Fibroblast of skin of back (primary cell): ENCODE results near the gene FLAD1.

Source experiments
- DNase-seq: peaks from one replicate; pipeline ENCODE4 v3.0.0-alpha.2; 2013

FLAD1 gene

DNA sequence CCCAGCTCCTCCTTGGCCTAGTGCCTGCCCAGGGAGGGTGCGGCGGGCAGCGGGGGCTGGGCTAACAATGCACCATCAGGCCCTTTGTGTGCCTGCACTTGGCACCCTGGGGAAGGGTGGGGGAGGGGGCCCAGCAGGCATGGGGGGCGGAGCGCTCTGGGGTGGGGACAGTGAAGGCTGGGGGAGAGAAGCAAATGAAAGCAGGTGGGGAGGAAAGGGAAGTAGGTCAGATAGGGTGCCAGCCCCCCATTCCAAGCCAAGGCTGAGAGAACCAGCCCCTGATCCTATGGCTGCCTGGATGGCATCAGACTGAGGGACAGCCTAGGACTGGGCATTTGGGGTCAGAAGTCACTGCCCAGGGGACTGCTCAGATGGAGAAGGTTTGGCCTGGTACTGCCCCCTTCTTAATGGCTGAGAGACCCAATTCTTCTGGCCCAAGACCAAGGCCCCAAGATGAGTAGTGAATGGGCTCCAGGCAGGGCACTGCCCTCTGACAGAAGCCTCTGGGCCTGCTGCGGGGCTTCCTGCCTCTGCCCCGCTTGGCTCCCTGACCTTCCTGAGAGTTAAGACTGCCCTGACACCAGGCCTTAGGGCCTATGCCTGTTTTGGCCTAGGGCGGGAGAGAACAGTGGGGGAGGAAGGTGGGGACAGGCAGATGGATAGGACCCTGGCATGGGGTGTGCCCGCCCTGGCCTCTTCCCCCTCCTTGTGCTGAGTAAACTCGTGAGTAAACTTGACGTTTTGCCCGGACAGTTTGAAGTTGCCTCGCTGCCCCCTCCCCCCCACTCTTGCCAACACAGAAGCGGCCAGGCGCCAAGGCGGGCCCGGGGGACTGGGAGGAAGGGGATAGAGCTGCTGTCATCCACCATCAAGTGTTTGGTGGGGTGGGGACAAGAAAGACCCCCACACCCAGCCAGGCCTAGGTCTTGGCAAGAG lies 22.2 kb downstream of the FLAD1 start:
- DNase-seq = no peak

GRCh38 chr1:155006601-155007101 lies 23.5 kb downstream of the FLAD1 start:
- peak; percentile 44 for DNase-seq

DNA sequence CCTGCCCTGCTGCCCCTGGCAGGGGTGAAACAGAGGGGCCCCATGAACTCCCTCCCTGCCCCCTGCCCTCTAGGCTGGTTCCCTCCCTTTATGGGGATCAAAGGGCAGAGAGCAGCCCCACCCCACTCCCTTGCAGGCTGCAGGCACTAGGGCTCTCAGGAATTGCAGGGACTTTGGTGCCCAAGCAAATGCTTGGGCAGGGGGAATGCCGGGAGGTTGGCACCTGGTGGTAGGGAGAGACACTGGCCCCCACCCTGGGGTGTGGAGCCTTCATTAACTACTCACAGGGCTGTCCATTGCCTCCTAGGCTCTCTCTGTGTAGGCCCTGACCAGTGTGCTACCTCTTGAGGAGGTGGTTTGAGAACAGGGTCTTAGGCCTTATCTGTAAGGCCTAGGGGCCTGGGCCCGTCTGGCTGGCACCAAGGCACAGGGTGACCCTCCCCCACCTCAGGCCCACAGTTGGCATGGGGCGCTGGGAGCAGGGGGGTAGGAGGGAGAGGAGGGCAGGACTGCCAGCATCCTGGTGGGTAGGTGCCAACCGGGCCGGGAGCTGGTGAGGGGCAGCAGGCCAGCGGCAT lies 24.2 kb downstream of the FLAD1 start:
- no peak for DNase-seq

DNA sequence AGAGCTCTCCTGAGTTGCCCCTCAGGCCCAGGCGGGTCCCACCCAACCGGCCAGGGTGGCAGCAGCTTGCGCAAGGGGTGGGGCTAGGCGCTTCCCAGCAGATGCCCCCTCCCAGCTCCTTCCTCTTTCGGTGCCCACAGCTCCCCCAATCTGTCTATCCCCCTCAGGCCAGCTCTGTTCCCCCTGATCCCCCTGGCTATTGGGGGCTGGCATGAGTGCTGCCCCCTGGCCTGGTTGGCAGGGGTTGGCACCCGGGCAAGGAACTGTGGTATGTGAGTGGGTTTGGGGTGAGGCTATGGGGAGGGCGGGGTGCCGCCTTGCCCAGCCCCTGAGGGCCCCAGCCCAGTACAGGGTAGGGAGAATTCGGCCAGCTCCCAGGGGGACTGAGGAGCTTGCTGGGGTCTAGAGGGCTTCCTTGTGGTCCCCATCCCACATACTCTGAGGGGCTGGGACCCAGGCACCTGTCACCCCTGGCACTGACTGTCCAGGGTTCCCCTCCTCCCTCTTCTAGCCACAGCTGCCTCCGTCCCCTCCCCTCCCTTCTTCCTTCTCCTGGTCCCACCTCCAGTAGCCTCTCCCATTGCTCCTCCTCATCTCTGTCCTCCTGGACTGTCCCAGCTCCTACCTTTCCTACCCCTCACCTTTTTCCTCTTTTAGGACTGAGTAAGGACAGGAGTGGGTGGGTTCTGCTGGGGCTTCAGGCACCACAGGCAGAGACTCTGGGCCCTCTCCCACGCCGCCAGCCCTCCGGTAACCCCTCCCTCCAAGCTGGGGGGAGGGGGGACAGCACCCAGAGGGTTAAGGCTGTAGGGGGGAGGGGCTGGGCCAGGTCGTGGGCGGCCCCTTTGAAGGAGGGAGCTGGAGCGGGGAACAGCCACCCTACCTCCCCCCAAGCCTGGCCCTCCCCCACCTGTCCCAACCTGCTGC lies 25.1 kb downstream of the FLAD1 start:
- DNase-seq = no peak

- DNase-seq = no peak
Observed at GRCh38 chr1:155009221-155009711, 26.1 kb downstream of the FLAD1 start.

- no peak for DNase-seq
Observed at GRCh38 chr1:155009742-155010141, 26.6 kb downstream of the FLAD1 start.

- DNase-seq = no peak
Observed at GRCh38 chr1:155010211-155010918, 27.2 kb downstream of the FLAD1 start.

GRCh38 chr1:155011004-155011416 lies 27.9 kb downstream of the FLAD1 start:
- no peak for DNase-seq

DNA sequence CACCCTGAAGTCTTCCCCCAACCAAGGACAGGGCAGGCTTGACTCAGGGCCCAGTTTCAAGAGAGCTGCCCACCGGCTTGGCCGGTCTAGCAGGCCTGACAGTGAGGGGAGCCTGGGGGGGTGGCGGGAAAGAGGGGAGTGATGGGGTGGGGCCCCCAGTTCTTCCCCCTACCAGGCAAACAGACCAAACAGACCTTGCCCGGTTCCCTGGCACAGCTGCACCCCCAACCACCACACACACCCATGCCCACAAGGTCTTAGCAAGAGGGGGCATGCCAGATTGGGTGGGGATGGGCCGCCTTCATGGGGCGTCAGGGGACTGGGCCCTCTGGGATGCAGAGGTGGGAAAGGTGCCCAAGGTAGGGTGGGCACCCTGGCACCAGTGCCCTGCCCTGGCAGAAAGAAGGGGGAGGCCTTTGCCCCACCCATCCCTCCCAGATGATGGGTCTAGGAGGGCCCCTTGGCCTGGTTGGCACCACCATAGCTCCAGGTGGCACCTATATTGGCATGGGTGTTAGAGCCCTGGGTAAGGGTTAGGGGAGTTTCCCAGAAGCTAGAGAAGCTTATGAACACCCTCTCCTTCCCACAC lies 28.4 kb downstream of the FLAD1 start:
- DNase-seq = no peak

DNA sequence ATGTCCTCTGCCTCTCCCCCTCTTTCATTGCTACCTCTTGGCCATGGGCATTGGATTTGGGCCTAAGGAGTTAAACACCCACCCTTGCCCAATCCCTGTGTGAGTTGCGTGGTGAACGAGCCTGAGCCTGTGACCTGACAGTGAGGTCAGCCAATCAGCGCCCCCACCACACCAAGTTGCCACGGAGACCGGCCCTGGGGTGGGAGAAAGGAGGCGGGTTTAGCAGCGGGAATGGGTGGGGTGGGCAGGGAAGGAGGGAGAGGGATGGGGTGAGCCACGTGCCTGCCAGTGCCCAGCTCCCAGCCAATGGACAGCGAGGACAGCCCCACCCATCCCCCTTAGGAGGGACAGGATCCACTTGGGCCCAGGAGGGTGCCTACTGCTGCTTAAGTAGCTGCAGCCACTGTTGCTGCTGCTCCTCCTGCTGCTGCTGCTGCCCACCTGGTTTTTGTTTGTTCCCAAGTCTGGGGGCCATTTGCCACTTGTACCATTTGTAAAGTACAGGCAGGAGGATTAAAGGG lies 28.9 kb downstream of the FLAD1 start:
- DNase-seq = peak; percentile 57

GRCh38 chr1:155012776-155013602 lies 29.8 kb downstream of the FLAD1 start:
- no peak for DNase-seq

- DNase-seq = no peak
Observed at GRCh38 chr1:155013632-155014031, 30.5 kb downstream of the FLAD1 start.

DNA sequence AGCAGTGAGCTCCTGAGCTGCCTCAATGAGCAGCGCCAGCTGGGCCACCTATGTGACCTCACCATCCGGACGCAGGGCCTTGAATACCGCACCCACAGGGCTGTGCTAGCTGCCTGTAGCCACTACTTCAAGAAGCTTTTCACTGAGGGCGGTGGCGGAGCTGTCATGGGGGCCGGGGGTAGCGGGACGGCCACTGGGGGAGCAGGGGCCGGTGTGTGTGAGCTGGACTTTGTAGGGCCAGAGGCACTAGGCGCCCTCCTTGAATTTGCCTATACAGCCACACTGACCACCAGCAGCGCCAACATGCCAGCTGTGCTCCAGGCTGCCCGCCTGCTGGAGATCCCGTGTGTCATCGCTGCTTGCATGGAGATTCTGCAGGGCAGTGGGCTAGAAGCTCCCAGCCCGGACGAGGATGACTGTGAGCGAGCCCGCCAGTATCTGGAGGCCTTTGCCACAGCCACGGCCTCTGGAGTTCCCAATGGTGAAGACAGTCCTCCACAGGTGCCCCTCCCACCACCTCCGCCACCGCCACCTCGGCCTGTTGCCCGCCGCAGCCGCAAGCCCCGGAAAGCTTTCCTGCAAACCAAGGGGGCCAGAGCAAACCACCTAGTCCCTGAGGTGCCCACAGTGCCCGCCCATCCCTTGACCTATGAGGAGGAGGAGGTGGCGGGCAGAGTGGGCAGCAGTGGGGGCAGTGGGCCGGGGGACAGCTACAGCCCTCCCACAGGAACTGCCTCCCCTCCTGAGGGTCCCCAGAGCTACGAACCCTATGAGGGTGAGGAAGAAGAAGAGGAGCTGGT lies 31.8 kb downstream of the FLAD1 start:
- DNase-seq = no peak

- DNase-seq = no peak
Observed at GRCh38 chr1:155015527-155016230, 32.5 kb downstream of the FLAD1 start.

DNA sequence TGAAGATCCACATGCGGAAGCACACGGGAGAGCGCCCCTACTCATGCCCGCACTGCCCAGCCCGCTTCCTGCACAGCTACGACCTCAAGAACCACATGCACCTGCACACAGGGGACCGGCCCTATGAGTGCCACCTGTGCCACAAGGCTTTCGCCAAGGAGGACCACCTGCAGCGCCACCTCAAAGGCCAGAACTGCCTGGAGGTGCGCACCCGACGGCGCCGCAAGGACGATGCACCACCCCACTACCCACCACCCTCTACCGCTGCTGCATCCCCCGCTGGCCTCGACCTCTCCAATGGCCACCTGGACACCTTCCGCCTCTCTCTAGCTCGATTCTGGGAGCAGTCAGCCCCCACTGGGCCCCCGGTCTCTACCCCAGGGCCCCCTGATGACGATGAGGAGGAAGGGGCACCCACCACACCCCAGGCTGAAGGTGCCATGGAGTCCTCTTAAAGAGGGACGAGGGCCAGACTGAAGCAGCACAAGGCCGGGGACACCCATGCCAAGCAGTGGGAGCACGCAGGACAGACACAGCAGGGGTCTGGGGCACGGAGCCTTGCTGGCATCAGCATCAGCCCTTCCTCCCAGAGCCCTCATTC lies 33.2 kb downstream of the FLAD1 start:
- no peak for DNase-seq

DNA sequence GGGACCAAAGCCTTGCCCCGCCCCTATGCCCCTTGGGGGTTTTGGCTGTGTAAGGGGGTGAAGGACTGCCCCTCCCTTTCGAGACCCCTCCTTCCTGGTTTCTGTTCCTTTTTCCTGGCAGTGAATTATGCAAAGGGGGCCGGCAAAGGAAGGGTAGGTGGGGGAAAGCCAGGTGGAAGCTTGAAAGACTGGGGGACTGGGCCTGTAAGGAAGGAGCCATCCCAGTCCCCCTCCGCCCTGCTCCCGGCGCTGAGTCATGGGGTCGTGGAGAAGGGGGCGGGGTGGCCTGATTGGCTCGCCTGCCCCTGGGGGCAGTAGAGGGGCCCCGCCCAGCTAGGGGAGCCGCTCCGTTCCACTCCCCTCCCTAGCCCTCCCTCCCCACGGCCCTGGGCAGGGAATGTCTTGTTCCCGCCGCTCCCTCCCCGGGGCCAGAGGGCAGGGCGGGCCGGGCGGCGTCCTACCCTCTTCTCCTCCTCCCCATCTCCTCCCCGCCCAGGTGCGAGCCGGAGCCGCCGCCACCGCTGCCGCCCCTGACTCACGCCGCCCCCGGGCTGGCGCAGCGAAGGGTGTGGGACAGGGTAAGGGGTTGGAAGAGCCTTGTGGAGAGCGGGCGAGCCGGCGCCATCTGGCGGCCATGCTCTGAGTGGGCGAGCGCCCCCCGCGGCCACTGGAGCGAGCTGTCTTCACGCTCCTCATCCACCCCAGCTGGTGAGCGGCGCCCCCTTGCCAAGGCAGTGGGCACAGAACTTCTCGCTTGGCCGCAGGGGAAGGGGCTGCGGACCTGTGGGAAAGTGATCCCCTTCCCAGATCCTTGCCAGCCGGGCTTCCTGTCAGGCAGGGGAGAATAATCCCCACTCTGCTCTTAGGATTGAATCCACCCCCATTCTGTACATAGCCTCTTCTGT lies 34.1 kb downstream of the FLAD1 start:
- peak; percentile 86 for DNase-seq

DNA sequence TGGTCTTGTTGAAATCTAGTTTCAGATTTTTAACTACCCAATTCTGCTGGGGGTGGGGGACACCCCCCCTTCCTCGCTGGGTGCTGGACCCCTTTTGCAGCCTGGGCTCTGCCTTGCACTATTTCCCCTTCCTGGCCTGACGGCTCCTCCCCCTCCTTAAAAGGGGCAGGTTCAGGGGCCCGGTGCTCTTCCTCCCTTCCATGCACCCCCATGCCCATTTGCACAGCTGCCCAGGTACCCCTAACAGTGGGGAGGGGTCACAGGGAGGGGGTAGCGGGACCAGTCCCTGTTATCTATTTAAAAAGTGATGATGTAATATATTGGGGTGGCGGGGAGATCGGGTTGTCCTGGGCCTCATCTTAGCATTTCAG lies 34.8 kb downstream of the FLAD1 start:
- DNase-seq = no peak
